A549 (cell line): ENCODE measurements around the gene STRN3. TPM values are rescaled to one million over a fixed set of nuclear protein-coding genes. Genes with fewer than 3 reads are reported as not detected.

Experiments used
- ATAC-seq, 2 experiments: fragments of 200-7000 bp in 1 of 2; fragments of >200 bp in 1 of 2; cut with Nextera tagmentation in 1 of 2; cut with Tn5 transposase in 1 of 2; 3 replicates each; pipeline versions ENCODE4 v1.8.0 to v1.9.1; 2018 to 2020; ENCODE audit warnings: mild to moderate bottlenecking in 1 of 2, moderate library complexity in 1 of 2
- CTCF ChIA-PET: fragments of 300-600 bp; sonication (Branson Sonifier 250); formaldehyde crosslinking; extraction: SDS; loops from one replicate; lab custom pipeline; 2021; ENCODE audit warnings: antibody characterized with exemption, inconsistent platforms; lab: Yijun Ruan, JAX
- POLR2A ChIA-PET: fragments of 350-600 bp; formaldehyde crosslinking; extraction: SDS; loops from one replicate; lab custom pipeline; 2021; ENCODE audit warnings: antibody characterized with exemption, inconsistent platforms; lab: Yijun Ruan, JAX
- DNase-seq, 2 experiments: peaks; one replicate each; pipeline versions ENCODE4 v3.0.0 to v3.0.0-alpha.2; 2011 to 2016; ENCODE audit warnings: low read depth in 1 of 2, low spot score in 1 of 2
- FAIRE-seq: peaks from 2 replicates; lab custom pipeline; 2011; peaks lifted over from hg19 to GRCh38; lab: Jason Lieb, UNC
- H3K27ac ChIP-seq, 2 experiments: fragments of >200 bp; sonication (Bioruptor Twin); formaldehyde crosslinking; 3 replicates each; pipeline ENCODE4 v1.5.1; 2016 to 2017
- H3K4me1 ChIP-seq: fragments of >200 bp; sonication (Bioruptor Twin); formaldehyde crosslinking; 3 replicates; pipeline ENCODE4 v1.6.1; 2016
- H3K4me2 ChIP-seq: fragments of >200 bp; sonication (Bioruptor Twin); formaldehyde crosslinking; 3 replicates; pipeline ENCODE4 v1.6.1; 2016
- H3K4me3 ChIP-seq: fragments of >200 bp; sonication (Bioruptor Twin); formaldehyde crosslinking; 3 replicates; pipeline ENCODE4 v1.5.1; 2016
- H3K9me3 ChIP-seq: fragments of >200 bp; sonication (Bioruptor Twin); formaldehyde crosslinking; 3 replicates; pipeline ENCODE4 v1.6.1; 2016
- CTCF ChIP-seq: fragments of >200 bp; sonication (Bioruptor Twin); formaldehyde crosslinking; IDR thresholded peaks from 3 replicates; pipeline ENCODE4 v1.5.1; 2016
- ELK1 ChIP-seq: fragments of 150-350 bp; IDR thresholded peaks from 2 replicates; pipeline ENCODE4 v1.6.1; 2014; ENCODE audit warnings: low read depth, mild to moderate bottlenecking, low read length
- ESRRA ChIP-seq: fragments of 150-350 bp; IDR thresholded peaks from 2 replicates; pipeline ENCODE4 v1.6.1; 2014; ENCODE audit warnings: mild to moderate bottlenecking, low read length, borderline replicate concordance
- FOSB ChIP-seq: fragments of 250-450 bp; sonication (Bioruptor Pico); IDR thresholded peaks from 2 replicates; pipeline ENCODE4 v1.5.0; 2020; ENCODE audit warnings: mild to moderate bottlenecking, moderate library complexity
- FOSL2 ChIP-seq, 2 experiments: fragments of 450-650 bp in 1 of 2; fragments of >200 bp in 1 of 2; sonication (Bioruptor Twin) in 1 of 2; formaldehyde crosslinking; IDR thresholded peaks; 2 replicates each; pipeline versions ENCODE4 v1.5.0 to v1.6.1; 2016 to 2020; ENCODE audit warnings: mild to moderate bottlenecking in 1 of 2, moderate library complexity in 1 of 2
- GATA3 ChIP-seq: IDR thresholded peaks from 2 replicates; pipeline ENCODE4 v1.6.1; 2012; ENCODE audit warnings: borderline replicate concordance
- HOXA7 ChIP-seq: fragments of 250-450 bp; sonication (Bioruptor Pico); IDR thresholded peaks from 2 replicates; pipeline ENCODE4 v1.5.0; 2020; ENCODE audit warnings: mild to moderate bottlenecking, moderate library complexity
- MAX ChIP-seq: IDR thresholded peaks from 2 replicates; pipeline ENCODE4 v1.6.1; 2012
- MAZ ChIP-seq: fragments of 150-350 bp; IDR thresholded peaks from 2 replicates; pipeline ENCODE4 v1.6.1; 2014; ENCODE audit warnings: antibody characterized with exemption, low read depth, low read length, borderline replicate concordance
- NFE2L2 ChIP-seq: fragments of 150-350 bp; conservative IDR thresholded peaks from 2 replicates; pipeline ENCODE4 v1.6.1; 2014; ENCODE audit warnings: low read length
- POLR2A ChIP-seq: IDR thresholded peaks from 2 replicates; pipeline ENCODE4 v1.6.1; 2012; ENCODE audit warnings: mild to moderate bottlenecking, low read length
- POLR2AphosphoS2 ChIP-seq: conservative IDR thresholded peaks from 2 replicates; pipeline ENCODE4 v1.6.1; 2012; ENCODE audit warnings: low read length, improper control_type of control experiment, inconsistent platforms
- RAD21 ChIP-seq, 2 experiments: fragments of >200 bp in 1 of 2; sonication (Bioruptor Twin) in 1 of 2; formaldehyde crosslinking in 1 of 2; IDR thresholded peaks in 1 of 2; conservative IDR thresholded peaks in 1 of 2; 2 replicates in 1 of 2; 3 replicates in 1 of 2; pipeline ENCODE4 v1.6.1; 2012 to 2018; ENCODE audit warnings: inconsistent platforms in 1 of 2
- RFX5 ChIP-seq: fragments of 450-650 bp; IDR thresholded peaks from 2 replicates; pipeline ENCODE4 v1.7.1; 2014; ENCODE audit warnings: antibody characterized with exemption, mild to moderate bottlenecking, moderate library complexity
- RNF2 ChIP-seq: fragments of 200-600 bp; sonication (generic); IDR thresholded peaks from 2 replicates; pipeline ENCODE4 v1.6.1; 2016; ENCODE audit warnings: low read depth, mild to moderate bottlenecking, antibody characterized with exemption, moderate library complexity, borderline replicate concordance
- TFCP2L1 ChIP-seq: fragments of 250-450 bp; sonication (Bioruptor Pico); IDR thresholded peaks from 2 replicates; pipeline ENCODE4 v1.5.0; 2021; ENCODE audit warnings: mild to moderate bottlenecking
- WGBS: methylation state at CpG from one replicate; pipeline ENCODE4 v1.1.6; 2017; ENCODE audit errors: missing lambda C conversion rate; 5-methylcytosine and 5-hydroxymethylcytosine counted together
- polyA plus RNA-seq, 4 experiments: library from polyadenylated mRNA; depleted of rRNA in 3 of 4; stranded (reverse); fragments of >200 nt; fragmentation: RNase III in 1 of 4; extraction: RNeasy Plus Mini Kit Qiagen cat#74134 plus additional on column Dnase treatment in 1 of 4; gene quantifications; 2 replicates in 3 of 4; 3 replicates in 1 of 4; pipeline ENCODE4 v1.2.3, GENCODE V29; 2011 to 2017

The STRN3 gene
- polyA plus RNA-seq, 2 of the 4 experiments (the other 2 are of a cell fraction) = 22.1 to 44.8 TPM

GRCh38 chr14:30988509-30988908 lies 37.7 kb downstream of the STRN3 start:
- FAIRE-seq (no peak), ATAC-seq (no peak)
- H3K9me3 ChIP-seq = no peaks in the 10 kb centered on the region
- CTCF ChIA-PET = interaction anchor here (0.5 to 2.3 kb wide), 6 partner anchors 8 to 219 kb away, joined by 3 to 5 read pairs (median 4); partner anchors contain the start of gene HECTD1
- peak overlapping the region; percentile 14; the same call in 2 of the 3 replicates for H3K4me2 ChIP-seq
- no peak overlapping the region for H3K4me3 ChIP-seq
- TF ChIP-seq RAD21 (conservative IDR thresholded peaks at IDR 0.05 in 1 of 2, IDR thresholded peaks at IDR 0.05 in 1 of 2) (no peak), NFE2L2 (no peak), FOSL2 (IDR thresholded peaks at IDR 0.05) (no peak), FOSL2 (CRISPR knock-in tag; IDR thresholded peaks at IDR 0.05) (peak; percentile 53)
- TF ChIP-seq, all 56 proteins: peak for 1
- no peak for DNase-seq
- peaks cover 35% of the 10 kb centered on the region for H3K4me1 ChIP-seq
- POLR2A ChIA-PET = no interaction called here
- H3K27ac ChIP-seq = no peak overlapping the region

- CTCF ChIA-PET = interaction anchor here (9.1 kb wide), 1 partner anchor 97 kb away, joined by 68 read pairs; no protein-coding TSS in a partner anchor
- Histone ChIP-seq H3K4me3 (no peak overlapping the region), H3K27ac (no peak overlapping the region)
- no peak for FAIRE-seq
- TF ChIP-seq RFX5 (no peak), MAZ (no peak), POLR2AphosphoS2 (no peak), FOSB (CRISPR knock-in tag) (no peak), ESRRA (no peak), CTCF (no peak), RNF2 (no peak), RAD21 (conservative IDR thresholded peaks at IDR 0.05 in 1 of 2, IDR thresholded peaks at IDR 0.05 in 1 of 2) (no peak), ELK1 (no peak), MAX (no peak), TFCP2L1 (no peak), HOXA7 (CRISPR knock-in tag) (no peak)
- TF ChIP-seq, all 56 proteins: peak for 0
- H3K9me3 ChIP-seq = no peaks in the 10 kb centered on the region
- POLR2A ChIA-PET = no interaction called here
- WGBS = 90% methylated on average over 3 of the region's 3 CpGs
- no peak overlapping the region for H3K4me2 ChIP-seq
- ATAC-seq = no peak
- peaks cover 31% of the 10 kb centered on the region for H3K4me1 ChIP-seq
- no peak for DNase-seq
Observed at GRCh38 chr14:30985796-30986195, 40.4 kb downstream of the STRN3 start.

- H3K4me3 ChIP-seq = no peak overlapping the region
- DNase-seq = no peak
- ChIA-PET POLR2A (no interaction called here), CTCF (interaction anchor here (1.5 to 9.1 kb wide), 2 partner anchors 12 to 98 kb away, joined by 3 to 68 read pairs; no protein-coding TSS in a partner anchor)
- no peak for FAIRE-seq
- H3K4me1 ChIP-seq = peaks cover 28% of the 10 kb centered on the region
- WGBS = 99% methylated on average over 2 of the region's 2 CpGs
- no peak for ATAC-seq
- H3K9me3 ChIP-seq = no peaks in the 10 kb centered on the region
- no peak overlapping the region for H3K4me2 ChIP-seq
- no peak overlapping the region for H3K27ac ChIP-seq
- TF ChIP-seq ELK1 (no peak), GATA3 (no peak), POLR2A (no peak)
- TF ChIP-seq, all 56 proteins: peak for 0
Observed at GRCh38 chr14:30983858-30984257, 42.3 kb downstream of the STRN3 start.
